ENCODE results near the gene TBC1D8. TPM values are rescaled to one million over a fixed set of nuclear protein-coding genes. Genes with fewer than 3 reads are reported as not detected.

TBC1D8 gene
- total and polyA plus RNA-seq, 9 donors, result 18.3 to 26.6 (median 20.6) TPM

DNA sequence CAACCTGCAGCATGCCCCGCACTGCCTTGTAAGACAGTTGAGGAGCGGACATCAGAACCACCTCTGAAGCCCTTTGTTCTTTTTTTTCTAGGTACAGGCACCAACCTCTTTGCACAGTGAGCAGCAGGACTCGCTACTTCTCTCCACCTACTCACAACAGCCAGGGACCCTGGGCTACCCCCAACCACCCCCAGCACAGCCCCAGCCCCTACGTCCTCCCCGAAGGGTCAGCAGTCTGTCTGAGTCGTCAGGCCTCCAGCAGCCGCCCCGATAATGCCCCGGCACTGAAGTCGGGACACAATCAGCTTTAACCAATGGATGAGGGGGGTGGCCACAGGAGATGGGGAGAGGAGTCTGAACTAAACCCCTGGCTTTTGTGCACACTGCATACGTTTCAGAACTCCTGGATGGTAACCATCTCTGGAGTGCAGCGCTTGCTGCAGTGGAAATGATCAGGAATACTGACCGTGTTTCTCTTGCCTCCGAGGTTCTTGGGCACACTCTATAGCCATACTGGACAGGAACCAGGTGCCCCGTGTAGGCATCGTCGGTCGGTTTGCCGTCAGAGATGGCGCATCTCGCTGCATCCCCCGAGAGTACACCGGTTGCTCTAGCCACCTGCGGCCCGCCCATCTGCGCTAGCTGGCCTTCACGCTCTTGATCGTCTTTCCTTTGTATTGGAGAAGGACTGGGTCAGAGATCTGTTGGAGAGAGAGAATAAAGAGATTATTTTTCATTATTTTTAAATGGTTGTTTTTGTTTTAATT lies 155.7 kb downstream of the TBC1D8 start:
- Histone ChIP-seq H3K36me3 (ENCODE audit: control insufficient read depth, insufficient read depth, low read length) (peaks cover 5% of the 10 kb centered on the region), H3K9me3 (replicated peaks; ENCODE audit: control insufficient read depth, low read depth, low read length) (no peaks in the 10 kb centered on the region), H3K4me1 (ENCODE audit: control insufficient read depth, insufficient read depth, low read length) (no peaks in the 10 kb centered on the region), H3K27me3 (ENCODE audit: control insufficient read depth, insufficient read depth, low read length) (no peaks in the 10 kb centered on the region), H3K27ac (ENCODE audit: low read length) (no peak overlapping the region), H3K4me3 (ENCODE audit: low read length) (no peak overlapping the region)
- 91% methylated on average over 8 of the region's 28 CpGs for WGBS (ENCODE audit: insufficient coverage)
- no peak for DNase-seq

DNA sequence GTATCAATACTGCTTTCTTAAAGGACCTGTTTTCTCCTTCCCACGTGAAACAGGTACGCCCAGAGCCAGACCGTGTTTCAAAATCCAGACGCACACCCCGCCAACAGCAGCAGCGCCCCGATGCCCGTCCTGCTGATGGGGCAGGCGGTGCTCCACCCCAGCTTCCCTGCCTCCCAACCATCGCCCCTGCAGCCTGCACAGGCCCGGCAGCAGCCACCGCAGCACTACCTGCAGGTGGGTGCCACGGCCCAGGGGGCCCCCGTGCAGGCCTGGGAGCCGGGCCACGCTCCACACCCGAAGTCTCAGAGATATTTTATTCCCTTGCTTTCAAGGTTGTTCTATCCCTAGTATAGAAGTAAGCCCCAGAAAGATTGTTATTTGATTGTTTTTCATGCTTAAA lies 157.9 kb downstream of the TBC1D8 start:
- H3K4me1 ChIP-seq (ENCODE audit: control insufficient read depth, insufficient read depth, low read length), result no peaks in the 10 kb centered on the region
- no peak for DNase-seq
- peaks cover 5% of the 10 kb centered on the region for H3K36me3 ChIP-seq (ENCODE audit: control insufficient read depth, insufficient read depth, low read length)
- no peak overlapping the region for H3K27ac ChIP-seq (ENCODE audit: low read length)
- 88% methylated on average over 12 of the region's 17 CpGs for WGBS (ENCODE audit: insufficient coverage)
- H3K4me3 ChIP-seq (ENCODE audit: low read length), result no peak overlapping the region
- H3K9me3 ChIP-seq (replicated peaks; ENCODE audit: control insufficient read depth, low read depth, low read length), result no peaks in the 10 kb centered on the region
- no peaks in the 10 kb centered on the region for H3K27me3 ChIP-seq (ENCODE audit: control insufficient read depth, insufficient read depth, low read length)

DNA sequence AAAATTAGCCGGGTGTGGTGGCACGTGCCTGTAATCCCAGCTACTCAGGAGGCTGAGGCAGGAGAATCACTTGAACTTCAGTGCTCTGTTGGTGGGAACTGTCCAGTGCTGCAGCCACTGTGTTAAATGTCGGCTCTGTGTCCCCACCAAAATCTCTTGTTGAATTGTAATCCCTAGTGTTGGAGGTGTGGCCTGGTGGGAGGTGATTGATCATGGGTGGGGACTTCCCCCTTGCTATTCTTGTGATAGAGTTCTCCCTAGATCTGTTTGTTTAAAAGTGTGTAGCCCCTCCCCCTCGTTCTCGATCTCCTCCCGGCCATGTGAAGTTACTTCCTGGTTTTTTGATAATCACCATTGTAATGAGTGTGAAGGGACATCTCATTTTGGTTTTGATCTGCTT lies 158.9 kb downstream of the TBC1D8 start:
- Histone ChIP-seq H3K27ac (ENCODE audit: low read length) (no peak overlapping the region), H3K4me3 (ENCODE audit: low read length) (no peak overlapping the region), H3K9me3 (replicated peaks; ENCODE audit: control insufficient read depth, low read depth, low read length) (no peaks in the 10 kb centered on the region), H3K27me3 (ENCODE audit: control insufficient read depth, insufficient read depth, low read length) (no peaks in the 10 kb centered on the region), H3K4me1 (ENCODE audit: control insufficient read depth, insufficient read depth, low read length) (no peaks in the 10 kb centered on the region), H3K36me3 (ENCODE audit: control insufficient read depth, insufficient read depth, low read length) (peaks cover 5% of the 10 kb centered on the region)
- no CpG with 5 or more reads among the region's 6 CpGs for WGBS (ENCODE audit: insufficient coverage)
- no peak for DNase-seq

- Histone ChIP-seq H3K36me3 (ENCODE audit: control insufficient read depth, insufficient read depth, low read length) (peaks cover 5% of the 10 kb centered on the region), H3K27me3 (ENCODE audit: control insufficient read depth, insufficient read depth, low read length) (no peaks in the 10 kb centered on the region), H3K4me3 (ENCODE audit: low read length) (no peak overlapping the region), H3K9me3 (replicated peaks; ENCODE audit: control insufficient read depth, low read depth, low read length) (no peaks in the 10 kb centered on the region), H3K4me1 (ENCODE audit: control insufficient read depth, insufficient read depth, low read length) (no peaks in the 10 kb centered on the region), H3K27ac (ENCODE audit: low read length) (no peak overlapping the region)
- WGBS (ENCODE audit: insufficient coverage), result 67% methylated on average over 1 of the region's 5 CpGs
- DNase-seq, result no peak
These were observed 159.8 kb downstream of the TBC1D8 start for GRCh38 chr2:100991404-100991773.

- H3K27ac ChIP-seq (ENCODE audit: low read length), result no peak overlapping the region
- H3K4me3 ChIP-seq (ENCODE audit: low read length), result no peak overlapping the region
- H3K27me3 ChIP-seq (ENCODE audit: control insufficient read depth, insufficient read depth, low read length), result no peaks in the 10 kb centered on the region
- no peak for DNase-seq
- WGBS (ENCODE audit: insufficient coverage), result 68% methylated on average over 22 of the region's 24 CpGs
- no peaks in the 10 kb centered on the region for H3K4me1 ChIP-seq (ENCODE audit: control insufficient read depth, insufficient read depth, low read length)
- H3K36me3 ChIP-seq (ENCODE audit: control insufficient read depth, insufficient read depth, low read length), result peaks cover 5% of the 10 kb centered on the region
- H3K9me3 ChIP-seq (replicated peaks; ENCODE audit: control insufficient read depth, low read depth, low read length), result no peaks in the 10 kb centered on the region
These were observed 160.4 kb downstream of the TBC1D8 start for GRCh38 chr2:100990650-100991403.

GRCh38 chr2:100990166-100990565 lies 161.0 kb downstream of the TBC1D8 start:
- Histone ChIP-seq H3K4me1 (ENCODE audit: control insufficient read depth, insufficient read depth, low read length) (no peaks in the 10 kb centered on the region), H3K36me3 (ENCODE audit: control insufficient read depth, insufficient read depth, low read length) (no peaks in the 10 kb centered on the region), H3K27ac (ENCODE audit: low read length) (no peak overlapping the region), H3K27me3 (ENCODE audit: control insufficient read depth, insufficient read depth, low read length) (no peaks in the 10 kb centered on the region), H3K9me3 (replicated peaks; ENCODE audit: control insufficient read depth, low read depth, low read length) (no peaks in the 10 kb centered on the region), H3K4me3 (ENCODE audit: low read length) (no peak overlapping the region)
- WGBS (ENCODE audit: insufficient coverage), result 92% methylated on average over 9 of the region's 9 CpGs
- no peak for DNase-seq

- Histone ChIP-seq H3K27me3 (ENCODE audit: control insufficient read depth, insufficient read depth, low read length) (no peaks in the 10 kb centered on the region), H3K27ac (ENCODE audit: low read length) (no peak overlapping the region), H3K36me3 (ENCODE audit: control insufficient read depth, insufficient read depth, low read length) (no peaks in the 10 kb centered on the region), H3K4me3 (ENCODE audit: low read length) (no peak overlapping the region), H3K4me1 (ENCODE audit: control insufficient read depth, insufficient read depth, low read length) (no peaks in the 10 kb centered on the region), H3K9me3 (replicated peaks; ENCODE audit: control insufficient read depth, low read depth, low read length) (no peaks in the 10 kb centered on the region)
- 94% methylated on average over 3 of the region's 3 CpGs for WGBS (ENCODE audit: insufficient coverage)
- no peak for DNase-seq
These were observed 161.5 kb downstream of the TBC1D8 start for GRCh38 chr2:100989666-100990065.

DNA sequence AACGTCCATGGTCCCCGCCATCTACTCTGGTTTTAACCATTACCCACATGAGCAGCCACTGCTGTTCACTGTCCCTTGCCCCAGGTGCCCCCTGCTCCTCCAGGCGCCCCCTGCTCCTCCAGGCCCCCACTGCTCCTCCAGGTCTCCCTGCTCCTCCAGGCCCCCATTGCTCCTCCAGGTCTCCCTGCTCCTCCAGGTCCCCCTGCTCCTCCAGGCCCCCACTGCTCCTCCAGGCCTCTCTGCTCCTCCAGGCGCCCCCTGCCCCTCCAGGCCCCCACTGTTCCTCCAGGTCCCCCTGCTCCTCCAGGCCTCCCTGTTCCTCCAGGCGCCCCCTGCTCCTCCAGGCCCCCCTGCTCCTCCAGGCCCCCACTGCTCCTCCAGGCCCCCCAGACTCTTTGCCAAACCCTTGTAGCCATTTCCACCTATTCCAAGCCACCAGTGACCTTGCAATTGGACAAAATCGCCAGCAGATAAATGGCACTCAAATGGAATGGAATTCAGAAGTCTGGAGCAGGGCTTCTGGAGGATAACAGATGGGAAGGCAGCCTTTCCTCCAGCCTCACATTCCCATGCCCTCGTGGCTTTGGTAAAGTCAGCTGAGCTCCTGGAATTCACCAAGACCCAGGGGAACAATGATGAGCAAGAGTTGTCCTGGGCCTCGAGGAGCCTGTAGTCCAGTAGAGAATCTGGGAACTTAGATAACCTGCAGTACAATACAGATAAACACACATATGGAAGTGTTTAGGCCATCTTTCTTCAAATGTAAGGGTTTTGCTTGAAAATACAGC lies 162.4 kb downstream of the TBC1D8 start:
- DNase-seq, result no peak
- H3K36me3 ChIP-seq (ENCODE audit: control insufficient read depth, insufficient read depth, low read length), result no peaks in the 10 kb centered on the region
- 92% methylated on average over 4 of the region's 8 CpGs for WGBS (ENCODE audit: insufficient coverage)

DNA sequence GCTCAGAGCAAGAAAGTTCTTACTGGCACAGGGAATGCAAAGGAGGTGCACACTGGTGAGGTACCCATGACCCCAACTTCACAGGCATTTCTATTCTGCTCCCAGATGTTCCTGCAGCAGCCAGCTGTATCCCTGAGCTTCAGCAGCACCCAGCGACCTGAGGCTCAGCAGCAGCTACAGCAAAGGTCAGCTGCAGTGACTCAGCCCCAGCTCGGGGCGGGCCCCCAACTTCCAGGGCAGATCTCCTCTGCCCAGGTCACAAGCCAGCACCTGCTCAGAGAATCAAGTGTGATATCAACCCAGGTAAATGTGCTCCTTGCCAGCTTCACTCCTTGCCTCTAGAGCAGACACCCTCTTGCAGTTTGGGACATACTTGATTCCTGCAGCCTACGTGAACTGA lies 163.2 kb downstream of the TBC1D8 start:
- Histone ChIP-seq H3K27ac (ENCODE audit: low read length) (no peak overlapping the region), H3K4me1 (ENCODE audit: control insufficient read depth, insufficient read depth, low read length) (no peaks in the 10 kb centered on the region), H3K36me3 (ENCODE audit: control insufficient read depth, insufficient read depth, low read length) (no peaks in the 10 kb centered on the region), H3K4me3 (ENCODE audit: low read length) (no peak overlapping the region), H3K9me3 (replicated peaks; ENCODE audit: control insufficient read depth, low read depth, low read length) (no peaks in the 10 kb centered on the region), H3K27me3 (ENCODE audit: control insufficient read depth, insufficient read depth, low read length) (no peaks in the 10 kb centered on the region)
- no peak for DNase-seq
- WGBS (ENCODE audit: insufficient coverage), result 81% methylated on average over 3 of the region's 4 CpGs

More for the DNA sequence above, 162.4 kb downstream of the TBC1D8 start:
- no peaks in the 10 kb centered on the region for H3K4me1 ChIP-seq (ENCODE audit: control insufficient read depth, insufficient read depth, low read length)
- no peaks in the 10 kb centered on the region for H3K27me3 ChIP-seq (ENCODE audit: control insufficient read depth, insufficient read depth, low read length)
- H3K27ac ChIP-seq (ENCODE audit: low read length), result no peak overlapping the region
- H3K4me3 ChIP-seq (ENCODE audit: low read length), result no peak overlapping the region
- no peaks in the 10 kb centered on the region for H3K9me3 ChIP-seq (replicated peaks; ENCODE audit: control insufficient read depth, low read depth, low read length)

- Histone ChIP-seq H3K27ac (ENCODE audit: low read length) (no peak overlapping the region), H3K4me3 (ENCODE audit: low read length) (no peak overlapping the region), H3K4me1 (ENCODE audit: control insufficient read depth, insufficient read depth, low read length) (no peaks in the 10 kb centered on the region), H3K9me3 (replicated peaks; ENCODE audit: control insufficient read depth, low read depth, low read length) (no peaks in the 10 kb centered on the region), H3K36me3 (ENCODE audit: control insufficient read depth, insufficient read depth, low read length) (peaks cover 2% of the 10 kb centered on the region), H3K27me3 (ENCODE audit: control insufficient read depth, insufficient read depth, low read length) (no peaks in the 10 kb centered on the region)
- no peak for DNase-seq
- WGBS (ENCODE audit: insufficient coverage), result 80% methylated on average over 3 of the region's 3 CpGs
These were observed 163.6 kb downstream of the TBC1D8 start for GRCh38 chr2:100987536-100987935.

Measured in muscle of leg (tissue), 11 donors.